Skeletal muscle tissue (tissue), 4 donors: ENCODE data around the gene TARS2. TPM values are rescaled to one million over a fixed set of nuclear protein-coding genes. Genes with fewer than 3 reads are reported as not detected.

Experiments used
- H3K27ac ChIP-seq: one replicate; pipeline ENCODE4 v1.7.0; 2013; ENCODE audit warnings: mild to moderate bottlenecking, low read depth, low read length, inconsistent platforms
- H3K27me3 ChIP-seq, 3 donors: one replicate each; pipeline ENCODE4 v1.7.0; 2013; ENCODE audit warnings: low read length in 3 of 3; ENCODE audit not compliant: control insufficient read depth in 3 of 3, insufficient read depth in 3 of 3
- H3K36me3 ChIP-seq, 3 donors: one replicate each; pipeline ENCODE4 v1.7.0; 2013; ENCODE audit warnings: low read length in 3 of 3; ENCODE audit not compliant: control insufficient read depth in 3 of 3, insufficient read depth in 3 of 3
- H3K4me1 ChIP-seq, 3 donors: one replicate each; pipeline ENCODE4 v1.7.0; 2013; ENCODE audit warnings: low read length in 3 of 3, mild to moderate bottlenecking in 3 of 3; ENCODE audit not compliant: control insufficient read depth in 3 of 3, insufficient read depth in 3 of 3
- H3K4me3 ChIP-seq, 3 donors: one replicate each; pipeline ENCODE4 v1.7.0; 2013; ENCODE audit warnings: low read length in 3 of 3
- H3K9ac ChIP-seq, 3 donors: one replicate each; pipeline ENCODE4 v1.7.0; 2013; ENCODE audit warnings: low read length in 3 of 3, mild to moderate bottlenecking in 3 of 3, moderate library complexity in 2 of 3, low read depth in 1 of 3
- H3K9me3 ChIP-seq, 3 donors: one replicate each; pipeline ENCODE4 v1.7.0; 2013; ENCODE audit warnings: low read length in 3 of 3; ENCODE audit not compliant: control insufficient read depth in 3 of 3
- total RNA-seq: library from RNA; depleted of rRNA; stranded (reverse); fragments of >200 nt; gene quantifications from one replicate; pipeline ENCODE4 v1.2.3, GENCODE V29; 2014
- donor health status: Osteomylitis.

The TARS2 gene
- 21.4 TPM for total RNA-seq

GRCh38 chr1:150486966-150487762 lies at the start of gene TARS2:
Gene TARS2, plus strand, starts transcription at chr1:150487419. Its CDS starts 32 bp downstream, at chr1:150487451.
- peaks cover 6 to 13% (median 7%) of the 10 kb centered on the region in 3 donors for H3K4me1 ChIP-seq
- peak within 1 kb of the TSS; percentile 88 to 96 (median 88) for H3K4me3 ChIP-seq
- no peaks in the 10 kb centered on the region for H3K9me3 ChIP-seq
- peak within 1 kb of the TSS; percentile 84 to 98 (median 94) for H3K9ac ChIP-seq
- H3K27me3 ChIP-seq = no peaks in the 10 kb centered on the region
- peaks cover 14 to 29% (median 25%) of the 10 kb centered on the region in 3 donors for H3K36me3 ChIP-seq
- peak within 1 kb of the TSS; percentile 61 for H3K27ac ChIP-seq

- no peaks in the 10 kb centered on the region for H3K4me1 ChIP-seq
- no peaks in the 10 kb centered on the region for H3K27me3 ChIP-seq
- H3K36me3 ChIP-seq = peaks cover 8 to 14% (median 9%) of the 10 kb centered on the region in 3 donors
Observed at GRCh38 chr1:150441121-150441520, 46.1 kb upstream of the TARS2 start.

GRCh38 chr1:150444232-150444631 lies 43.0 kb upstream of the TARS2 start:
- Histone ChIP-seq H3K9ac (no peak overlapping the region), H3K27me3 (no peaks in the 10 kb centered on the region), H3K27ac (no peak overlapping the region), H3K4me1 (no peaks in the 10 kb centered on the region), H3K9me3 (no peaks in the 10 kb centered on the region), H3K4me3 (no peak overlapping the region), H3K36me3 (peaks cover 15 to 32% (median 27%) of the 10 kb centered on the region in 3 donors)

More at GRCh38 chr1:150441121-150441520, 46.1 kb upstream of the TARS2 start:
- Histone ChIP-seq H3K4me3 (no peak overlapping the region), H3K9ac (no peak overlapping the region), H3K9me3 (no peaks in the 10 kb centered on the region), H3K27ac (no peak overlapping the region)

GRCh38 chr1:150456146-150456647 lies 31.0 kb upstream of the TARS2 start:
- H3K27me3 ChIP-seq = no peaks in the 10 kb centered on the region
- H3K4me3 ChIP-seq = no peak overlapping the region
- H3K9ac ChIP-seq = no peak overlapping the region
- H3K4me1 ChIP-seq = no peaks in the 10 kb centered on the region
- peaks cover 18 to 29% (median 23%) of the 10 kb centered on the region in 3 donors for H3K36me3 ChIP-seq
- no peaks in the 10 kb centered on the region for H3K9me3 ChIP-seq
- H3K27ac ChIP-seq = no peak overlapping the region

- H3K36me3 ChIP-seq = peaks cover 6 to 29% (median 8%) of the 10 kb centered on the region in 3 donors
- no peaks in the 10 kb centered on the region for H3K9me3 ChIP-seq
- no peaks in the 10 kb centered on the region for H3K4me1 ChIP-seq
- no peak overlapping the region for H3K9ac ChIP-seq
- H3K4me3 ChIP-seq = no peak overlapping the region
- no peaks in the 10 kb centered on the region for H3K27me3 ChIP-seq
- no peak overlapping the region for H3K27ac ChIP-seq
Observed at GRCh38 chr1:150464422-150464826, 22.8 kb upstream of the TARS2 start.

GRCh38 chr1:150466964-150467363 lies 20.3 kb upstream of the TARS2 start:
- Histone ChIP-seq H3K4me3 (no peak overlapping the region), H3K4me1 (no peaks in the 10 kb centered on the region), H3K27me3 (no peaks in the 10 kb centered on the region), H3K9ac (no peak overlapping the region), H3K36me3 (peaks cover 15 to 41% (median 17%) of the 10 kb centered on the region in 3 donors), H3K9me3 (no peaks in the 10 kb centered on the region), H3K27ac (no peak overlapping the region)

GRCh38 chr1:150469291-150469690 lies 17.9 kb upstream of the TARS2 start:
- Histone ChIP-seq H3K27me3 (no peaks in the 10 kb centered on the region), H3K27ac (no peak overlapping the region), H3K4me3 (no peak overlapping the region), H3K36me3 (peaks cover 21 to 47% (median 25%) of the 10 kb centered on the region in 3 donors), H3K9ac (no peak overlapping the region), H3K9me3 (no peaks in the 10 kb centered on the region), H3K4me1 (peaks cover 12 to 15% (median 14%) of the 10 kb centered on the region in 3 donors)

- H3K9ac ChIP-seq = peak overlapping the region; percentile 3 to 63 (median 4)
- no peak overlapping the region for H3K4me3 ChIP-seq
- H3K27ac ChIP-seq = peak overlapping the region; percentile 43
- peaks cover 34 to 44% (median 40%) of the 10 kb centered on the region in 3 donors for H3K4me1 ChIP-seq
- H3K36me3 ChIP-seq = peaks cover 21 to 33% (median 25%) of the 10 kb centered on the region in 3 donors
- H3K9me3 ChIP-seq = no peaks in the 10 kb centered on the region
- H3K27me3 ChIP-seq = no peaks in the 10 kb centered on the region
Observed at GRCh38 chr1:150472601-150473200, 14.5 kb upstream of the TARS2 start.

GRCh38 chr1:150473659-150474058 lies 13.6 kb upstream of the TARS2 start:
- Histone ChIP-seq H3K27ac (peak overlapping the region; percentile 69), H3K9me3 (no peaks in the 10 kb centered on the region), H3K4me1 (peaks cover 39 to 53% (median 43%) of the 10 kb centered on the region in 3 donors), H3K27me3 (no peaks in the 10 kb centered on the region), H3K36me3 (peaks cover 21 to 30% (median 25%) of the 10 kb centered on the region in 3 donors), H3K9ac (peak overlapping the region in 2 of 3 donors; percentile 42 to 73), H3K4me3 (peak overlapping the region in 1 of 3 donors; percentile 9)

GRCh38 chr1:150474869-150475268 lies 12.3 kb upstream of the TARS2 start:
- Histone ChIP-seq H3K27ac (peak overlapping the region; percentile 69), H3K4me3 (no peak overlapping the region), H3K9me3 (no peaks in the 10 kb centered on the region), H3K27me3 (no peaks in the 10 kb centered on the region), H3K36me3 (peaks cover 21 to 30% (median 25%) of the 10 kb centered on the region in 3 donors), H3K9ac (no peak overlapping the region), H3K4me1 (peaks cover 39 to 53% (median 43%) of the 10 kb centered on the region in 3 donors)
